H9 (cell line): Measurements from ENCODE around the gene TAP2. TPM values are rescaled to one million over a fixed set of nuclear protein-coding genes. Genes with fewer than 3 reads are reported as not detected.

Experiments used
- DNase-seq: peaks from one replicate; pipeline ENCODE4 v3.0.0-alpha.2; 2017
- H2AFZ ChIP-seq: one replicate; pipeline ENCODE4 v1.6.1; 2013; ENCODE audit warnings: mild to moderate bottlenecking, low read length, control low read depth, moderate library complexity
- H2AK5ac ChIP-seq: 2 replicates; pipeline ENCODE4 v1.6.1; 2013; ENCODE audit warnings: low read length, control low read depth, mixed read lengths; ENCODE audit not compliant: insufficient read length
- H2BK120ac ChIP-seq: one replicate; pipeline ENCODE4 v1.6.1; 2013; ENCODE audit warnings: low read depth, mild to moderate bottlenecking, low read length, control low read depth, inconsistent platforms; ENCODE audit not compliant: poor library complexity, severe bottlenecking
- H2BK12ac ChIP-seq: 2 replicates; pipeline ENCODE4 v1.6.1; 2013; ENCODE audit warnings: low read length, control low read depth, mixed read lengths, low read depth; ENCODE audit not compliant: insufficient read length
- H2BK15ac ChIP-seq: 2 replicates; pipeline ENCODE4 v1.6.1; 2013; ENCODE audit warnings: low read depth, low read length, control low read depth
- H2BK20ac ChIP-seq: one replicate; pipeline ENCODE4 v1.6.1; 2013; ENCODE audit warnings: low read depth, mild to moderate bottlenecking, low read length, control low read depth, inconsistent platforms; ENCODE audit not compliant: poor library complexity, severe bottlenecking
- H2BK5ac ChIP-seq: 2 replicates; pipeline ENCODE4 v1.6.1; 2013; ENCODE audit warnings: low read length, control low read depth, mixed read lengths; ENCODE audit not compliant: insufficient read length
- H3K14ac ChIP-seq: 2 replicates; pipeline ENCODE4 v1.6.1; 2013; ENCODE audit warnings: low read length, control low read depth; ENCODE audit not compliant: insufficient read depth
- H3K18ac ChIP-seq: 2 replicates; pipeline ENCODE4 v1.6.1; 2013; ENCODE audit warnings: low read depth, mild to moderate bottlenecking, mixed read lengths, low read length, control low read depth; ENCODE audit not compliant: insufficient read length
- H3K23ac ChIP-seq: 2 replicates; pipeline ENCODE4 v1.6.1; 2013; ENCODE audit warnings: low read length, control low read depth, mixed read lengths, low read depth; ENCODE audit not compliant: insufficient read length
- H3K23me2 ChIP-seq: 2 replicates; pipeline ENCODE4 v1.6.1; 2013; ENCODE audit warnings: low read depth, mild to moderate bottlenecking, mixed read lengths, low read length, control low read depth; ENCODE audit not compliant: insufficient read length, poor library complexity, severe bottlenecking
- H3K27ac ChIP-seq: 2 replicates; pipeline ENCODE4 v1.5.1; 2013; ENCODE audit warnings: low read length, control low read depth, mixed read lengths, low read depth; ENCODE audit not compliant: insufficient read length
- H3K27me3 ChIP-seq: 2 replicates; pipeline ENCODE4 v1.6.1; 2013; ENCODE audit warnings: low read length, control low read depth, inconsistent platforms; ENCODE audit not compliant: insufficient read depth
- H3K4ac ChIP-seq: 2 replicates; pipeline ENCODE4 v1.6.1; 2013; ENCODE audit warnings: low read depth, mild to moderate bottlenecking, control low read depth, inconsistent platforms, low read length, moderate library complexity
- H3K4me1 ChIP-seq: 2 replicates; pipeline ENCODE4 v1.6.1; 2013; ENCODE audit warnings: low read length, control low read depth, inconsistent platforms; ENCODE audit not compliant: insufficient read depth
- H3K4me2 ChIP-seq: 2 replicates; pipeline ENCODE4 v1.6.1; 2013; ENCODE audit warnings: low read length, control low read depth, mixed read lengths; ENCODE audit not compliant: insufficient read length, insufficient read depth
- H3K56ac ChIP-seq: 2 replicates; pipeline ENCODE4 v1.6.1; 2013; ENCODE audit warnings: low read depth, mild to moderate bottlenecking, mixed read lengths, low read length, control low read depth; ENCODE audit not compliant: insufficient read length
- H3K79me1 ChIP-seq: 2 replicates; pipeline ENCODE4 v1.6.1; 2013; ENCODE audit warnings: low read depth, mild to moderate bottlenecking, moderate library complexity, low read length, control low read depth, inconsistent platforms; ENCODE audit not compliant: insufficient read depth, poor library complexity, severe bottlenecking
- H3K79me2 ChIP-seq: 2 replicates; pipeline ENCODE4 v1.6.1; 2013; ENCODE audit warnings: low read length, control low read depth, inconsistent platforms; ENCODE audit not compliant: insufficient read depth
- H3K9ac ChIP-seq: 2 replicates; pipeline ENCODE4 v1.6.1; 2013; ENCODE audit warnings: low read length, control low read depth, mixed read lengths; ENCODE audit not compliant: insufficient read length; ENCODE audit errors: extremely low read depth
- H3K9me3 ChIP-seq: one replicate; pipeline ENCODE4 v1.6.1; 2013; ENCODE audit warnings: low read depth, low read length, inconsistent platforms; ENCODE audit not compliant: control insufficient read depth
- H3T11ph ChIP-seq: one replicate; pipeline ENCODE4 v1.6.1; 2013; ENCODE audit warnings: mild to moderate bottlenecking, low read length, control low read depth, inconsistent platforms
- H4K20me1 ChIP-seq: one replicate; pipeline ENCODE4 v1.6.1; 2013; ENCODE audit not compliant: control insufficient read depth, insufficient read length, insufficient read depth
- H4K5ac ChIP-seq: 2 replicates; pipeline ENCODE4 v1.6.1; 2013; ENCODE audit warnings: low read depth, mild to moderate bottlenecking, mixed read lengths, low read length, control low read depth; ENCODE audit not compliant: insufficient read length
- H4K8ac ChIP-seq: replicated peaks from 2 replicates; pipeline ENCODE4 v1.6.1; 2013; ENCODE audit warnings: low read length, control low read depth, mixed read lengths, low read depth; ENCODE audit not compliant: insufficient read length
- H4K91ac ChIP-seq: 2 replicates; pipeline ENCODE4 v1.6.1; 2013; ENCODE audit warnings: low read depth, mild to moderate bottlenecking, moderate library complexity, mixed read lengths, low read length, control low read depth; ENCODE audit not compliant: insufficient read length
- H3K27ac Mint-ChIP-seq, 3 experiments: 2 replicates in 2 of 3; 3 replicates in 1 of 3; pipeline ENCODE4 v1.8.0; 2020 to 2021; ENCODE audit warnings: mixed read lengths in 3 of 3, mild to moderate bottlenecking in 1 of 3, moderate library complexity in 1 of 3
- H3K27me3 Mint-ChIP-seq: 2 replicates; pipeline ENCODE4 v1.8.0; 2021; ENCODE audit warnings: low read depth, mild to moderate bottlenecking, moderate library complexity, mixed read lengths
- H3K36me3 Mint-ChIP-seq, 3 experiments: 2 replicates in 2 of 3; 3 replicates in 1 of 3; pipeline ENCODE4 v1.8.0; 2020 to 2021; ENCODE audit warnings: low read depth in 3 of 3, mixed read lengths in 3 of 3; ENCODE audit not compliant: insufficient read depth in 1 of 3
- H3K4me1 Mint-ChIP-seq, 2 experiments: 2 replicates each; pipeline ENCODE4 v1.8.0; 2020; ENCODE audit warnings: mixed read lengths in 2 of 2
- H3K4me3 Mint-ChIP-seq, 2 experiments: 2 replicates in 1 of 2; 3 replicates in 1 of 2; pipeline ENCODE4 v1.8.0; 2020 to 2021; ENCODE audit warnings: mild to moderate bottlenecking in 2 of 2, mixed read lengths in 2 of 2, moderate library complexity in 1 of 2
- H3K9me3 Mint-ChIP-seq, 2 experiments: 2 replicates in 1 of 2; 3 replicates in 1 of 2; pipeline ENCODE4 v1.8.0; 2020; ENCODE audit warnings: mild to moderate bottlenecking in 2 of 2, mixed read lengths in 2 of 2, moderate library complexity in 1 of 2
- WGBS: extraction: QIAGEN DNeasy Blood & Tissue Kit; methylation state at CpG from one replicate; pipeline ENCODE4 v1.1.7; 2013; ENCODE audit warnings: missing lambda C conversion rate, low lambda C conversion rate, mixed read lengths; ENCODE audit not compliant: insufficient read length; ENCODE audit errors: extremely low coverage; 5-methylcytosine and 5-hydroxymethylcytosine counted together
- total RNA-seq: library from RNA; stranded (reverse); gene quantifications from 2 replicates; pipeline ENCODE4 v1.2.1, GENCODE V29; 2021
- TF ChIP-seq, protein P1 (sequence below): fragments of 200-600 bp; sonication (generic); conservative IDR thresholded peaks from 3 replicates; pipeline ENCODE4 v1.8.0; 2021; ENCODE audit warnings: antibody characterized with exemption, mild to moderate bottlenecking

Gene TAP2
- total RNA-seq, 1 experiment from 2014 or later: 16.3 TPM

DNA sequence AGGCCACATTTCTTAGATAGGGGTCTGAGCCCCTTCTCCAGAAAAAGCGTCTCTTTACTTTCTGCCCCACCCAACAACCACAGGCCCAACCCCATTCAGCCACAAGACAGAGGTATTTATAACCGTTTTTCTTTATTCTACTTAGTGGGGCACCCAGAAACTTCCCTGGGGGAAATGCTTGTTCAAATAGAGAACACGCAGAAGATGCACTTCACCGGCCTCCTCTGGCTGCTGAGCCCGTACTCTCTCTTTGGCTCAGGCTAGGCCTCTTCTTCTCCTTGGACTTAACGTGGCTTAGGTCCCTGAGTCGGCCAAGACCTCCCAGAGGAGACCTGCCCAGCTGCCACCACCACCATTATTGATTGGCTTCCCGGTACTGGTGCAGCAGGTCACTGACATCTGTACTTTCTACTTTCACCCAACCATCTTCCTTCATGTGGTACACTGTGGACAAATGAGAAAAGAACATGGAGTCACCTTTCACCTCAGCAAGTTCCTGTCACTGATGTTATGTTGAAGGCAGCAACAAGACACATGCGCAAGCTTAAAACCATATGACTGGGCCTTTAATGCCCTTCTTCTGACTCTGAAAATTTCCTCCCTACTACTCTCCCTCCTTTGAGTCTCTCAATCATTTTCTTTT is 2.2 kb upstream of the TAP2 start:
- no peaks in the 10 kb centered on the region for H4K20me1 ChIP-seq
- no peak overlapping the region for H3K4me3 Mint-ChIP-seq
- H3K36me3 Mint-ChIP-seq: peaks cover 0 to 22% (median 8%) of the 10 kb centered on the region in 3 experiments; a peak in 5 of 7 replicates
- WGBS: no CpG with 5 or more reads among the region's 9 CpGs
- H3K14ac ChIP-seq: no peak overlapping the region
- H3K4ac ChIP-seq: no peak overlapping the region
- no peak overlapping the region for H2BK15ac ChIP-seq
- no peak overlapping the region for H2AFZ ChIP-seq
- no peak overlapping the region for H2BK120ac ChIP-seq
- H3K79me1 ChIP-seq: no peaks in the 10 kb centered on the region
- no peak overlapping the region for H3K27ac Mint-ChIP-seq
- no peak overlapping the region for H2BK20ac ChIP-seq
- H3K9me3 Mint-ChIP-seq: no peaks in the 10 kb centered on the region
- no peak overlapping the region for H4K91ac ChIP-seq
- H3K27ac ChIP-seq: no peak overlapping the region
- H2AK5ac ChIP-seq: no peak overlapping the region
- H2BK12ac ChIP-seq: no peak overlapping the region
- no peak overlapping the region for H3K23ac ChIP-seq
- no peak overlapping the region for H4K8ac ChIP-seq
- TF ChIP-seq, protein P1, sequence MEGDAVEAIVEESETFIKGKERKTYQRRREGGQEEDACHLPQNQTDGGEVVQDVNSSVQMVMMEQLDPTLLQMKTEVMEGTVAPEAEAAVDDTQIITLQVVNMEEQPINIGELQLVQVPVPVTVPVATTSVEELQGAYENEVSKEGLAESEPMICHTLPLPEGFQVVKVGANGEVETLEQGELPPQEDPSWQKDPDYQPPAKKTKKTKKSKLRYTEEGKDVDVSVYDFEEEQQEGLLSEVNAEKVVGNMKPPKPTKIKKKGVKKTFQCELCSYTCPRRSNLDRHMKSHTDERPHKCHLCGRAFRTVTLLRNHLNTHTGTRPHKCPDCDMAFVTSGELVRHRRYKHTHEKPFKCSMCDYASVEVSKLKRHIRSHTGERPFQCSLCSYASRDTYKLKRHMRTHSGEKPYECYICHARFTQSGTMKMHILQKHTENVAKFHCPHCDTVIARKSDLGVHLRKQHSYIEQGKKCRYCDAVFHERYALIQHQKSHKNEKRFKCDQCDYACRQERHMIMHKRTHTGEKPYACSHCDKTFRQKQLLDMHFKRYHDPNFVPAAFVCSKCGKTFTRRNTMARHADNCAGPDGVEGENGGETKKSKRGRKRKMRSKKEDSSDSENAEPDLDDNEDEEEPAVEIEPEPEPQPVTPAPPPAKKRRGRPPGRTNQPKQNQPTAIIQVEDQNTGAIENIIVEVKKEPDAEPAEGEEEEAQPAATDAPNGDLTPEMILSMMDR: no peak
- no peaks in the 10 kb centered on the region for H3K9me3 ChIP-seq
- DNase-seq: no peak
- peaks cover 29% of the 10 kb centered on the region for H3K27me3 Mint-ChIP-seq
- H3K4me1 Mint-ChIP-seq: peaks cover 8 to 14% of the 10 kb centered on the region in 2 experiments
- no peak overlapping the region for H3K18ac ChIP-seq
- H3K23me2 ChIP-seq: peaks cover 17% of the 10 kb centered on the region
- H3K79me2 ChIP-seq: no peaks in the 10 kb centered on the region
- H3K4me1 ChIP-seq: peaks cover 6% of the 10 kb centered on the region; the same call in 1 of the 2 replicates
- no peak overlapping the region for H3K4me2 ChIP-seq
- H3T11ph ChIP-seq: no peak overlapping the region
- no peak overlapping the region for H2BK5ac ChIP-seq
- no peaks in the 10 kb centered on the region for H3K27me3 ChIP-seq
- H4K5ac ChIP-seq: no peak overlapping the region
- H3K9ac ChIP-seq: no peak overlapping the region
- H3K56ac ChIP-seq: no peak overlapping the region
